Glutamatergic neuron (in vitro differentiated cells): ENCODE results near the gene CHD5. TPM values are rescaled to one million over a fixed set of nuclear protein-coding genes. Genes with fewer than 3 reads are reported as not detected.
A peak's percentile ranks its signal among the peaks of the same experiment; 100 is the strongest.

ENCODE experiments used
- DNase-seq: peaks from one replicate; pipeline ENCODE4 v3.0.0; 2022
- H3K27ac Mint-ChIP-seq: one replicate; pipeline ENCODE4 v1.8.0; 2020; ENCODE audit warnings: mild to moderate bottlenecking, mixed read lengths, inconsistent platforms; ENCODE audit not compliant: unreplicated experiment
- H3K27me3 Mint-ChIP-seq: one replicate; pipeline ENCODE4 v1.8.0; 2020; ENCODE audit warnings: mild to moderate bottlenecking, moderate library complexity, mixed read lengths, inconsistent platforms; ENCODE audit not compliant: unreplicated experiment
- H3K36me3 Mint-ChIP-seq: one replicate; pipeline ENCODE4 v1.8.0; 2020; ENCODE audit warnings: mild to moderate bottlenecking, mixed read lengths, inconsistent platforms; ENCODE audit not compliant: unreplicated experiment
- H3K4me1 Mint-ChIP-seq: one replicate; pipeline ENCODE4 v1.8.0; 2020; ENCODE audit warnings: mild to moderate bottlenecking, low read depth, mixed read lengths, inconsistent platforms; ENCODE audit not compliant: unreplicated experiment
- H3K4me3 Mint-ChIP-seq: one replicate; pipeline ENCODE4 v1.8.0; 2020; ENCODE audit warnings: mild to moderate bottlenecking, mixed read lengths, inconsistent platforms; ENCODE audit not compliant: unreplicated experiment
- H3K9me3 Mint-ChIP-seq: one replicate; pipeline ENCODE4 v1.8.0; 2020; ENCODE audit warnings: mild to moderate bottlenecking, moderate library complexity, mixed read lengths, inconsistent platforms; ENCODE audit not compliant: unreplicated experiment
- total RNA-seq: library from RNA; stranded (reverse); fragmentation: NEBNext Ultra II Directional; extraction: Animal tissue kit (Norgen Biotek cat#: 25700); gene quantifications from one replicate; pipeline ENCODE4 v1.2.1, GENCODE V29; 2021; ENCODE audit not compliant: unreplicated experiment
- TF ChIP-seq, protein P1 (sequence below): fragments of 200-600 bp; sonication (generic); IDR thresholded peaks from one replicate; pipeline ENCODE4 v1.5.0; 2021; ENCODE audit not compliant: partially characterized antibody, unreplicated experiment

CHD5 gene
- total RNA-seq, 1 donor from 2014 or later = 0.96 TPM

DNA sequence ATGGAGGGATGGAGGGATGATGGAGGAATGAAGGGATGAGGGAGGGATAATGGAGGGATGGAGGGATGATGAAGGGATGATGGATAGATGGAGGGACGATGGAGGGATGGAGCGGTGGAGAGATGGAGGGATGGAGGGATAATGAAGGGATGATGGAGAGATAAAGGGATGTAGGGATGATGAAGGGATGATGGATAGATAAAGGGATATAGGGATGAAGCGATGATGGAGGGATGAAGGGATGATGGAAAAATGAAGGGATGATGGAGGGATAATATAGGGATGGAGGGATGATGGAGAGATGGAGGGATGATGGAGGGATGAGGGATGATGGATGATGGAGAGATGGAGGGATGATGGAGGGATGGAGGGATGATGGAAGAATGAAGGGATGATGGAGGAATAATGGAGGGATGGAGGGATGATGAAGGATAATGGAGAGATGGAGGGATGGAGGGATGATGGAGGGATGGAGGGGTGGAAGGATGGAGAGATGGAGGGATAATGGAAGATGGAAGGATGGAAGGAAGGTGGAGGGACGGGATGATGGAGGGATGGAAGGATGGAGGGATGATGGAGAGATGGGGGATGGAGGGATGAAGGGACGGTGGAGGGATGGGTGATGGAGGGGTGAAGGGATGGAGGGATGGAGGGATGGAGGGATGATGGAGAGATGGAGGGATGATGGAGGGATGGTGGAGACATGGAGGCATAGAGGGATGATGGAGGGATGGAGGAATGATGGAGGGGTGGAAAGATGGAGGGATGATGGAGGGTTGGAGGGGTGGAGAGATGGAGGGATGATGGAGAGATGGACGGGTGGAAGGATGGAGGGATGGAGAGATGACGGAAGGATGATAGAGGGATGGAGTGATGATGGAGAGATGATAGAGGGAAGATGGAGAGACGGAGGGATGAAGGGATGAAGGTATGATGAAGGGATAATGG lies 72.4 kb downstream of the CHD5 start:
- Mint-ChIP-seq H3K36me3 (no peaks in the 10 kb centered on the region), H3K27me3 (peaks cover 9% of the 10 kb centered on the region), H3K4me3 (no peak overlapping the region), H3K4me1 (no peaks in the 10 kb centered on the region), H3K9me3 (peaks cover 3% of the 10 kb centered on the region), H3K27ac (no peak overlapping the region)
- TF ChIP-seq, protein P1, sequence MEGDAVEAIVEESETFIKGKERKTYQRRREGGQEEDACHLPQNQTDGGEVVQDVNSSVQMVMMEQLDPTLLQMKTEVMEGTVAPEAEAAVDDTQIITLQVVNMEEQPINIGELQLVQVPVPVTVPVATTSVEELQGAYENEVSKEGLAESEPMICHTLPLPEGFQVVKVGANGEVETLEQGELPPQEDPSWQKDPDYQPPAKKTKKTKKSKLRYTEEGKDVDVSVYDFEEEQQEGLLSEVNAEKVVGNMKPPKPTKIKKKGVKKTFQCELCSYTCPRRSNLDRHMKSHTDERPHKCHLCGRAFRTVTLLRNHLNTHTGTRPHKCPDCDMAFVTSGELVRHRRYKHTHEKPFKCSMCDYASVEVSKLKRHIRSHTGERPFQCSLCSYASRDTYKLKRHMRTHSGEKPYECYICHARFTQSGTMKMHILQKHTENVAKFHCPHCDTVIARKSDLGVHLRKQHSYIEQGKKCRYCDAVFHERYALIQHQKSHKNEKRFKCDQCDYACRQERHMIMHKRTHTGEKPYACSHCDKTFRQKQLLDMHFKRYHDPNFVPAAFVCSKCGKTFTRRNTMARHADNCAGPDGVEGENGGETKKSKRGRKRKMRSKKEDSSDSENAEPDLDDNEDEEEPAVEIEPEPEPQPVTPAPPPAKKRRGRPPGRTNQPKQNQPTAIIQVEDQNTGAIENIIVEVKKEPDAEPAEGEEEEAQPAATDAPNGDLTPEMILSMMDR = no peak
- DNase-seq = no peak

DNA sequence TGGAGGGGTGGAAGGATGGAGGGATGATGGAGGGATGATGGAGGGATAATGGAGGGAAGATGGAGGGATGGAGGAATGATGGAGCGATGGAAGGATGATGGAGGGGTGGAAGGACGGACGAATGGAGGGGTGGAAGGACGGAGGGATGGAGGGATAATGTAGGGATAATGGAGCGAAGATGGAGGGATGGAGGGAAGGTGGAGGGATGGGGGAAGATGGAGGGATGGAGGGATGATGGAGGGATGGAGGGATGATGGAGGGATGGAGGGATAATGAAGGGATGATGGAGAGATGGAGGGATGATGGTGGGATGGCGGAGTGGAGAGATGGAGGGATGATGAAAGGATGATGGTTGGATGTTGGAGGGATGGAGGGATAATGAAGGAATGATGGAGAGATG lies 73.1 kb downstream of the CHD5 start:
- TF ChIP-seq, protein P1 = no peak
- Mint-ChIP-seq H3K4me3 (no peak overlapping the region), H3K27ac (no peak overlapping the region), H3K9me3 (peaks cover 3% of the 10 kb centered on the region), H3K36me3 (no peaks in the 10 kb centered on the region), H3K4me1 (no peaks in the 10 kb centered on the region), H3K27me3 (peaks cover 9% of the 10 kb centered on the region)
- no peak for DNase-seq

DNA sequence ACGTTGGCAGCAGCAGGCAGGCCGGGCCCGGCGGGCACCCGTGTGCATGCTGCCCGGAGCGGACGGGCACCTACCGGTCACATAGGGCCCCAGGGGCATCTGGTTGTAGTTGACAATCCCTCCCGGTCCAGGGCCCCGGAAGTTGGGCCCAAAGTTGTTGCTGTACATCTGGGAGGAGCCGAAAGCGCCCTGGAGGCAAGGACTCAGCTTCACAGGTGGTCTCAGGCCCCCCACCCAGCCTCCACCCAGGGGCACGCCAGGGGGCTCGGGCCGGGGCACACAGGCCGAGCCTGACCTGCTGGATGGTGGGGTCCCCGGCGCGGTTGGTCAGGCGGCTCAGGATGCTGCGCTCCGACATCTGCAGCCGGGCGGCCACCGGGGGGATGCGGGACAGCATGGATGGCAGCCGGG lies 73.8 kb downstream of the CHD5 start:
- H3K27me3 Mint-ChIP-seq = peaks cover 9% of the 10 kb centered on the region
- no peak overlapping the region for H3K27ac Mint-ChIP-seq
- no peak overlapping the region for H3K4me3 Mint-ChIP-seq
- H3K36me3 Mint-ChIP-seq = no peaks in the 10 kb centered on the region
- TF ChIP-seq, protein P1 = no peak
- peaks cover 3% of the 10 kb centered on the region for H3K9me3 Mint-ChIP-seq
- DNase-seq = peak; percentile 24
- no peaks in the 10 kb centered on the region for H3K4me1 Mint-ChIP-seq

DNA sequence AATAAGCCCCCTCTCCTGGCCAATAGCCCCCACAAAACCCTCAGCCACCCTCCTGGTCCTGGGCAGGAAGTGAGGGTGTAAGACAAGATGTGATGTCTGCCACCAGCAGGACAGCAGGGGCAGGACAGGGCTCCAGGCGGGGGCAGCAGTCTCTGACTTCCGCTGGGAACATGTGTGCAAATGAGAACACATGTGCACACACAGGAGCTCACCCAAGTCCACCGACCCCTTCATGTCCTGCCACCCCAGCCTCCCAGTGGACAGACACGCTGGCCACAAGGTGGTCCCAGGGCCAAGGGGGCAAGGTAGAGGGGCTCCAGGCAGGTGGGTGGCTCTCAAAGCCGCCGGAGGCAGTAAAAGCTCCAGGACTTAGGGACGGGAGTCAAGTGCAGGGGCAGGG lies 74.4 kb downstream of the CHD5 start:
- TF ChIP-seq, protein P1 = no peak
- Mint-ChIP-seq H3K9me3 (peaks cover 3% of the 10 kb centered on the region), H3K36me3 (no peaks in the 10 kb centered on the region), H3K27ac (no peak overlapping the region), H3K4me3 (no peak overlapping the region), H3K27me3 (peaks cover 9% of the 10 kb centered on the region), H3K4me1 (peaks cover 2% of the 10 kb centered on the region)
- DNase-seq = peak; percentile 25

DNA sequence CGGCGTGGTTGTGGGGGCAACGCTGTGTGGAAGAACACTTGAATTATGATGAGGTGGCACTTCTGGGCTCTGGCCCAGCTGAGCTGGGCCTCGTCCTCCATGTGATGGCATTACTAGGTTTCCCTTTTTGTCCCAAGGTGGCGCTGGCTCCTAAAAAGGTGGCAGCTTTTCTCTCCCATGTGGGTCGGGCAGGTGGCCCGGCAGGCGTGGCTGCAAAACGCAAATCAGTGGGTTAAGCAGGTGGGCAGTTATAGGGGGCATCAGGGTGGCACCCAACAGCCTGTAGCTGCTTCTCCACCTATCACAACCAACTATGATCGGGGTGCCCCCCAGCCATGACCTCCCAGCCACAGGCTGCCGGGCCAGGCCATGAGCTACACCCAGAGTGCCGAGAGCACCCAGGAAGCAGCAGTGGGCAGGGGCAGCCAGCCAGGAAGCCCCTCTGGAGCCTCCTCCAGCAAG lies 74.9 kb downstream of the CHD5 start:
- peak; percentile 8 for DNase-seq
- H3K4me3 Mint-ChIP-seq = no peak overlapping the region
- TF ChIP-seq, protein P1 = no peak
- peaks cover 3% of the 10 kb centered on the region for H3K9me3 Mint-ChIP-seq
- H3K27me3 Mint-ChIP-seq = peaks cover 9% of the 10 kb centered on the region
- no peak overlapping the region for H3K27ac Mint-ChIP-seq
- H3K4me1 Mint-ChIP-seq = peaks cover 2% of the 10 kb centered on the region
- H3K36me3 Mint-ChIP-seq = no peaks in the 10 kb centered on the region
